ENCODE results near the gene DUSP8. TPM values are rescaled to one million over a fixed set of nuclear protein-coding genes. Genes with fewer than 3 reads are reported as not detected.
"Not testable (repeated sequence)": the region's sequence is repeated elsewhere in the genome, so short reads cannot be mapped to it uniquely, and the experiment has no call there.

Gene DUSP8
- total RNA-seq, 4 donors from 2014 or later: 2.5 to 8.5 (median 4.8) TPM

- Histone ChIP-seq H3K36me3 (no peaks in the 10 kb centered on the region), H3K9me3 (no peaks in the 10 kb centered on the region), H3K27ac (replicated peaks in 1 of 4) (no peak overlapping the region), H3K4me1 (peaks cover 66 to 93% (median 84%) of the 10 kb centered on the region in 4 donors), H3K27me3 (no peaks in the 10 kb centered on the region), H3K4me3 (no peak overlapping the region)
- no peak for TF ChIP-seq POLR2A (IDR thresholded peaks at IDR 0.05; ENCODE audit: low read depth)
- no peak for TF ChIP-seq CTCF (IDR thresholded peaks at IDR 0.05)
- no peak for TF ChIP-seq EP300 (IDR thresholded peaks at IDR 0.05)
- no peak for TF ChIP-seq POLR2AphosphoS5 (IDR thresholded peaks at IDR 0.05)
- intact Hi-C loops (cut with DNase I): no loop called here
- DNase-seq (ENCODE audit: extremely low spot score): no peak
- 80% methylated on average over 6 of the region's 11 CpGs for WGBS
These were observed 61.1 kb downstream of the DUSP8 start for GRCh38 chr11:1510928-1511327.

- H3K4me3 ChIP-seq; intact Hi-C loops (cut with DNase I); H3K27ac ChIP-seq (replicated peaks in 1 of 4); H3K36me3 ChIP-seq; H3K9me3 ChIP-seq; DNase-seq (ENCODE audit: extremely low spot score); H3K27me3 ChIP-seq: not testable (repeated sequence)
- 94% methylated on average over 4 of the region's 18 CpGs for WGBS
- H3K4me1 ChIP-seq: peaks cover 63 to 93% (median 84%) of the 10 kb centered on the region in 4 donors
These were observed 61.7 kb downstream of the DUSP8 start for GRCh38 chr11:1510351-1510750.

GRCh38 chr11:1509626-1510255 is 62.3 kb downstream of the DUSP8 start:
- Histone ChIP-seq H3K4me1 (peaks cover 57 to 93% (median 81%) of the 10 kb centered on the region in 4 donors), H3K9me3 (no peaks in the 10 kb centered on the region), H3K27me3 (no peaks in the 10 kb centered on the region), H3K36me3 (no peaks in the 10 kb centered on the region), H3K27ac (replicated peaks in 1 of 4) (no peak overlapping the region), H3K4me3 (no peak overlapping the region)
- 77% methylated on average over 14 of the region's 20 CpGs for WGBS
- intact Hi-C loops (cut with DNase I): no loop called here
- TF ChIP-seq POLR2AphosphoS5 (IDR thresholded peaks at IDR 0.05) (no peak), POLR2A (IDR thresholded peaks at IDR 0.05; ENCODE audit: low read depth) (no peak)
- no peak for DNase-seq (ENCODE audit: extremely low spot score)

- no peaks in the 10 kb centered on the region for H3K9me3 ChIP-seq
- peaks cover 56 to 93% (median 81%) of the 10 kb centered on the region in 4 donors for H3K4me1 ChIP-seq
- H3K36me3 ChIP-seq: no peaks in the 10 kb centered on the region
- TF ChIP-seq POLR2A (IDR thresholded peaks at IDR 0.05; ENCODE audit: low read depth) (no peak), EP300 (IDR thresholded peaks at IDR 0.05) (no peak), CTCF (IDR thresholded peaks at IDR 0.05) (no peak), POLR2AphosphoS5 (IDR thresholded peaks at IDR 0.05) (no peak)
- no peak for DNase-seq (ENCODE audit: extremely low spot score)
- no peak overlapping the region for H3K4me3 ChIP-seq
- H3K27ac ChIP-seq (replicated peaks in 1 of 4): peak overlapping the region in 1 of 4 donors; percentile 2
- intact Hi-C loops (cut with DNase I): no loop called here
- no peaks in the 10 kb centered on the region for H3K27me3 ChIP-seq
- 93% methylated on average over 9 of the region's 10 CpGs for WGBS
These were observed 63.1 kb downstream of the DUSP8 start for GRCh38 chr11:1508986-1509385.

- intact Hi-C loops (cut with DNase I): no loop called here
- Histone ChIP-seq H3K27ac (replicated peaks in 1 of 4) (peak overlapping the region in 1 of 4 donors; percentile 2), H3K27me3 (no peaks in the 10 kb centered on the region), H3K4me3 (no peak overlapping the region), H3K9me3 (no peaks in the 10 kb centered on the region), H3K36me3 (no peaks in the 10 kb centered on the region), H3K4me1 (peaks cover 56 to 93% (median 81%) of the 10 kb centered on the region in 4 donors)
- TF ChIP-seq CTCF (IDR thresholded peaks at IDR 0.05) (no peak), EP300 (IDR thresholded peaks at IDR 0.05) (no peak), POLR2A (IDR thresholded peaks at IDR 0.05; ENCODE audit: low read depth) (no peak), POLR2AphosphoS5 (IDR thresholded peaks at IDR 0.05) (no peak)
- no peak for DNase-seq (ENCODE audit: extremely low spot score)
- 88% methylated on average over 10 of the region's 15 CpGs for whole genome bisulfite sequencing
These were observed 63.6 kb downstream of the DUSP8 start for GRCh38 chr11:1508491-1508891.

All from esophagus muscularis mucosa (tissue), 4 donors.